ENCODE measurements around the gene AUTS2.

Gene AUTS2

GRCh38 chr7:70415179-70415972 lies 817.1 kb downstream of the AUTS2 start:
- no peak for DNase-seq

- DNase-seq, result no peak
These were observed 818.2 kb downstream of the AUTS2 start for GRCh38 chr7:70416347-70416985.

GRCh38 chr7:70416986-70417655 lies 818.8 kb downstream of the AUTS2 start:
- no peak for DNase-seq

GRCh38 chr7:70419526-70420380 lies 821.5 kb downstream of the AUTS2 start:
- no peak for DNase-seq

GRCh38 chr7:70420381-70420662 lies 822.0 kb downstream of the AUTS2 start:
- DNase-seq, result no peak

- DNase-seq, result no peak
These were observed 823.0 kb downstream of the AUTS2 start for GRCh38 chr7:70421319-70421718.

GRCh38 chr7:70426249-70426880 lies 828.1 kb downstream of the AUTS2 start:
- no peak for DNase-seq

- DNase-seq, result no peak
These were observed 834.3 kb downstream of the AUTS2 start for GRCh38 chr7:70432567-70433001.

GRCh38 chr7:70434376-70434775 lies 836.1 kb downstream of the AUTS2 start:
- DNase-seq, result no peak

- DNase-seq, result no peak
These were observed 836.5 kb downstream of the AUTS2 start for GRCh38 chr7:70434821-70435220.

- no peak for DNase-seq
These were observed 837.4 kb downstream of the AUTS2 start for GRCh38 chr7:70435634-70436033.

- DNase-seq, result no peak
These were observed 838.6 kb downstream of the AUTS2 start for GRCh38 chr7:70436790-70437350.

GRCh38 chr7:70439651-70440050 lies 841.4 kb downstream of the AUTS2 start:
- DNase-seq, result no peak

GRCh38 chr7:70446448-70447143 lies 848.3 kb downstream of the AUTS2 start:
- no peak for DNase-seq

GRCh38 chr7:70448312-70448906 lies 850.1 kb downstream of the AUTS2 start:
- DNase-seq, result no peak

- DNase-seq, result no peak
These were observed 852.5 kb downstream of the AUTS2 start for GRCh38 chr7:70450731-70451130.

- DNase-seq, result no peak
These were observed 857.6 kb downstream of the AUTS2 start for GRCh38 chr7:70455925-70456324.

- DNase-seq, result no peak
These were observed 858.4 kb downstream of the AUTS2 start for GRCh38 chr7:70456719-70457118.

GRCh38 chr7:70457482-70457881 lies 859.2 kb downstream of the AUTS2 start:
- no peak for DNase-seq

GRCh38 chr7:70457883-70458680 lies 859.8 kb downstream of the AUTS2 start:
- no peak for DNase-seq
